Activated CD8-positive, alpha-beta T cell treated with anti-CD3 and anti-CD28 coated beads, Interleukin-2, amount 10 ng/mL, durations not matched to agents 7 days and 5 days (primary cell): ENCODE results near the gene TMEM132A. TPM values are rescaled to one million over a fixed set of nuclear protein-coding genes. Genes with fewer than 3 reads are reported as not detected.
A peak's percentile ranks its signal among the peaks of the same experiment; 100 is the strongest.
"Not testable (repeated sequence)": the region's sequence is repeated elsewhere in the genome, so short reads cannot be mapped to it uniquely, and the experiment has no call there.

Experiments
- ATAC-seq: fragments of 150-1000 bp; cut with Tn5 transposase; one replicate; pipeline ENCODE4 v1.10.0; 2021; ENCODE audit warnings: moderate library complexity
- CTCF ChIA-PET: fragments of 350-600 bp; sonication (Branson Sonifier 250); formaldehyde crosslinking; loops from one replicate; lab custom pipeline; 2021; ENCODE audit warnings: antibody characterized with exemption; lab: Charles Lee
- POLR2A ChIA-PET: fragments of 350-600 bp; sonication (Branson Sonifier 250); formaldehyde crosslinking; loops from one replicate; lab custom pipeline; 2021; ENCODE audit warnings: antibody characterized with exemption; lab: Charles Lee
- DNase-seq: peaks from one replicate; pipeline ENCODE4 v3.0.0-alpha.2; 2020
- H3K27ac Mint-ChIP-seq: one replicate; pipeline ENCODE4 v1.8.0; 2021; ENCODE audit warnings: mild to moderate bottlenecking, mixed read lengths
- H3K27me3 Mint-ChIP-seq: one replicate; pipeline ENCODE4 v1.8.0; 2021; ENCODE audit warnings: low read depth, mixed read lengths
- H3K36me3 Mint-ChIP-seq: one replicate; pipeline ENCODE4 v1.8.0; 2021; ENCODE audit warnings: low read depth, mixed read lengths
- H3K4me1 Mint-ChIP-seq: one replicate; pipeline ENCODE4 v1.8.0; 2021; ENCODE audit warnings: low read depth, mixed read lengths
- H3K4me3 Mint-ChIP-seq: one replicate; pipeline ENCODE4 v1.8.0; 2021; ENCODE audit warnings: mild to moderate bottlenecking, mixed read lengths
- H3K9me3 Mint-ChIP-seq: one replicate; pipeline ENCODE4 v1.8.0; 2022; ENCODE audit warnings: mixed read lengths; ENCODE audit not compliant: insufficient read depth
- total RNA-seq, 2 experiments: library from RNA; stranded (reverse); gene quantifications; one replicate each; pipeline ENCODE4 v1.2.3, GENCODE V29; 2021

Gene TMEM132A
- total RNA-seq, 2 experiments from 2014 or later, result 0.37 to 0.47 TPM

DNA sequence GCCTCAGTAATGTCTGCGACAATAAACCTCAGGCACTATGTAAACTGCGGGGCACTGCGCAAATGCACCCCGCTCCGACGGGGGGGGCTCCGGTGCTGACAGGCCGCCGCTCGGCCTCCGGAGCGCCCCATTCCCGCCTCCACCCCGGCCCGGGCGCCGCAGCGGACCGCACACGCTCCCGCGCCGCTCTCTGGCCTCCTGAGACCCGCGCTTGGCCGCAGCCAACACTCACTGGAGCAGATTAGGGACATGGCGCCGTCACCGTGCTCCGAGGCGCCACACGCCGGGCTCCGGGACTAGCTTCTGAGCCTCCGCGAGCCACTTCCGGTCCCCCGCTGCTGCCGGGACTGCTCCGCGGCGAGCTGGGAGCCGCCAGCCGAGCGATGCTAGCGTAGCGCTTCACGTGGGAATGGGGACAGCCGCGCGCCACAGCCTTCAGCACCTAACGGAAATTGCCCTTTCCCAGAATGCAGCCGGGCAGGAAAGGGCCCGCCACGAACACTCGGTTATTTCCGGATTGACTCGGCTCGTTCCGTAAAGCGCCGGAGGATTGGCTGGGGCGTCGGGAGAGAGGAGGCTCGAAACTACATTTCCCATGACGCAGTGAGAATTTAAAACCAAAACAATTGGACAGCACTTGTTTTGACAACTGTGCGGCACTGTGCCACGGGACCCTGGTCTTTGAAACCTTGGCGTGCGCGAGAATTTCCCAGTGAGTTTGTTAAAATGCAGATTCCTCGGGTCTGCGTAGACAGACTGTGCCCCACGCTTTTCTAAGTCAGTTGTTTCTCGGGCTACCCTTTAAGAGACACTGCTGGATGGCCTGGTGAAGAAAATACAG, 17.9 kb upstream of the TMEM132A start, which contains the start of gene PRPF19:
PRPF19 (minus strand) TSS at position 454 of the 841 bp plus-strand sequence; CDS start at position 251, 203 bp downstream.
- Mint-ChIP-seq H3K36me3 (peaks cover 27% of the 10 kb centered on the region), H3K27ac (peak within 1 kb of the TSS; percentile 89), H3K4me1 (peaks cover 48% of the 10 kb centered on the region), H3K27me3 (peaks cover 7% of the 10 kb centered on the region), H3K4me3 (peak within 1 kb of the TSS; percentile 80), H3K9me3 (no peaks in the 10 kb centered on the region)
- ATAC-seq (peak; percentile 93), DNase-seq (peak; percentile 99)
- ChIA-PET CTCF (interaction anchor here (0.9 to 5.0 kb wide), 9 partner anchors 7 to 178 kb away, joined by 3 to 35 read pairs (median 5); partner anchors contain the start of gene CD6), POLR2A (interaction anchor here (0.6 to 2.8 kb wide), 5 partner anchors 8 to 75 kb away, joined by 3 to 23 read pairs (median 4); partner anchors contain the start of gene TMEM109)

DNA sequence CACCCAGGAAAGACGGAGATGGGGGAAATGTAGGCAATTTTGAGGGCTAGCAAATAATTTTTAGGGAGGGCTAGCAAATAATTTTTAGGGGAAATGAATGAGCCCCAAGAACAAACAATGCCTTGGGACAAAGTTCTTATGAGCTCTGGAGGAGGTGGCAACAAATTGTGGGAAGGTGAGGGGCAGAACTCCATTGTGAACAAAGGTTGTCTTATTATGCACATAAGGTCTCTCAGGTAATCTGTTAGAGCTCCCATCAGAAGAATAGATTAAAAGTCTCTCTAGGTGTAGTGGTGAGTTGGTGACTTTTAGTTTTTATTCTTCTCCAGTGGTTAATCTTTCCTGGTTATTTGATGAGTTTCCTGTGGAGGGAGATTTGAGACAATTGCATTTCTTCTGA, 15.5 kb upstream of the TMEM132A start:
- H3K9me3 Mint-ChIP-seq, result no peaks in the 10 kb centered on the region
- DNase-seq (no peak), ATAC-seq (no peak)
- peaks cover 7% of the 10 kb centered on the region for H3K27me3 Mint-ChIP-seq
- no peak overlapping the region for H3K4me3 Mint-ChIP-seq
- H3K4me1 Mint-ChIP-seq, result peaks cover 54% of the 10 kb centered on the region
- H3K27ac Mint-ChIP-seq, result no peak overlapping the region
- ChIA-PET POLR2A (no interaction called here), CTCF (interaction anchor here (2.3 kb wide), 1 partner anchor 10 kb away, joined by 9 read pairs; no protein-coding TSS in a partner anchor)
- peaks cover 11% of the 10 kb centered on the region for H3K36me3 Mint-ChIP-seq

DNA sequence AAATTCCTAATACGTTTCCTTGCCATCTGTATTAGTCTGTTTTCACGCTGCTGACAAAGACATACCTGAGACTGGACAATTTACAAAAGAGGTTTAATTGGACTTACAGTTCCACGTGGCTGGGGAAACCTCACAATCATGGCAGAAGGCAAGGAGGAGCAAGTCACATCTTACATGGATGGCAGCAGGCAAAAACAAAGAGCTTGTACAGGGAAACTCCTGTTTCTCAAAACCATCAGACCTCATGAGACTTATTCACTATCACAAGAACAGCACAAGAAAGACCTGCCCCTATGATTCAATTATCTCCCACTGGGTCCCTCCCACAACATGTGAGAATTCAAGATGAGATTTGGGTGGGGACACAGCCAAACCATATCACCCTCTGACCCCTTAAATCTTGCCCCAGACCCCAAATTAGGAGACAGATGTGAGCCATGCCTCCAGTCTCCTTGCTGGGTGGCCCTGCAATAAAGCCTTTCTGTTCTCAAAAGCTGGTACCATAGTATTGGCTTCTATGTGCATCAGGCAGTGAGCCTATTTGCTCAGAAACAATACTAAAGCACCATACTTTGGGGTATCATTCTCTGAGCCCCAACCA, 14.5 kb upstream of the TMEM132A start:
- CTCF ChIA-PET, ATAC-seq, H3K4me3 Mint-ChIP-seq, H3K27ac Mint-ChIP-seq, H3K36me3 Mint-ChIP-seq, H3K9me3 Mint-ChIP-seq, POLR2A ChIA-PET, DNase-seq, H3K27me3 Mint-ChIP-seq: not testable (repeated sequence)
- H3K4me1 Mint-ChIP-seq, result peaks cover 46% of the 10 kb centered on the region

DNA sequence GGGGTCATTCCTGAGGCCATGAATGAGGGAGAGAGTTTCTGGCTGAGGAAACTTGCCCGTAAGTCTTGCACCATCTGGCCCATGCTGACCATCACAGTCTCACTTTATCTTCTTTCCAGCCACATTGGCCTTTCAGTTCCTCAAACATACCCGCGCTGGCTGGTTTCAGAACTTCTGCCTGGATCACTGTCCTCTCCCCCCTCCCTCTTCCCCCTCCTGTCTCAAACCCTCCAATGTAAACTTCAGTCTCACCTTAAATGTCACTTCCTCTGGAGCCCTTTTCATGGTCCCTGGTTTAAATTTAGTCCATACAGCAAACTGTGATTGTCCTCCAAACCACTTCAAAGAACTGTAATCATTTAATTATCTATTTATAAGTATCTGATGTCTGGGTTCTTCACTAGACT, 14.0 kb upstream of the TMEM132A start:
- peaks cover 43% of the 10 kb centered on the region for H3K4me1 Mint-ChIP-seq

DNA sequence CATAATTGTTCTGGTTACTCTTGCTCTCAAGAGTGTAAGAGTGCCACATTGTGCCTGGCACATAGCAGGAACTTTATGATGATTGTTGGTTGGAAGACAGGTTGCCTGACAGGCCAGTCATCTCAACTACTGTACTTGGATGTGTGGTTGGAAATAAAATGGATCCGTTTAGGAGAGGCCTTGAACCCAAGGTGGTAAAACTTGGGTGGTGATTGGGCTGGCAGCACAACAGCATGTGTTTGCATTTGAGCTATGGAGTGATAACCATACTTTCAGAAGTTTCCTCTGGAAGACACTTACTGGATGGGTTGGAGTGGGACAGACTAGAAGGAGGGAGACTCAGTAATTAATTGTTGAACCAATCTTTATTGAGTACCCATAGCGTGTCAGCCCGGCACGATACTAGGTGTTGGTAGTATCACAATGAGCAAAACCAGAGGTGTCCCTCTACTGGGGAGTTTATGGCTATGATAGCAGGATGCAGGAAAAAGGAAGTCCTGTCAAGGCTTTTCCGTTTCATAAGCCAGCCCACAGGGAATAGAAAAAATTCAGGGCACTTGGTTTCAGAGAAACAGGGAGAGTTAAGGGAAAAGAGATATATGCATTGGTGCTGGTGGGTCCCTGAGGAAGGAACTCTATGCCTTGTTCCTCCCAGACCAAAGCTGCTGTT, 13.4 kb upstream of the TMEM132A start:
- CTCF ChIA-PET, result interaction anchor here (3.4 kb wide), 1 partner anchor 12 kb away, joined by 27 read pairs; no protein-coding TSS in a partner anchor

More for the DNA sequence above, 14.0 kb upstream of the TMEM132A start:
- no peak overlapping the region for H3K27ac Mint-ChIP-seq
- no peak overlapping the region for H3K4me3 Mint-ChIP-seq
- CTCF ChIA-PET, result no interaction called here
- H3K36me3 Mint-ChIP-seq, result peaks cover 3% of the 10 kb centered on the region
- H3K9me3 Mint-ChIP-seq, result no peaks in the 10 kb centered on the region
- H3K27me3 Mint-ChIP-seq, result peaks cover 7% of the 10 kb centered on the region
- no peak for ATAC-seq
- no peak for DNase-seq
- POLR2A ChIA-PET, result no interaction called here

DNA sequence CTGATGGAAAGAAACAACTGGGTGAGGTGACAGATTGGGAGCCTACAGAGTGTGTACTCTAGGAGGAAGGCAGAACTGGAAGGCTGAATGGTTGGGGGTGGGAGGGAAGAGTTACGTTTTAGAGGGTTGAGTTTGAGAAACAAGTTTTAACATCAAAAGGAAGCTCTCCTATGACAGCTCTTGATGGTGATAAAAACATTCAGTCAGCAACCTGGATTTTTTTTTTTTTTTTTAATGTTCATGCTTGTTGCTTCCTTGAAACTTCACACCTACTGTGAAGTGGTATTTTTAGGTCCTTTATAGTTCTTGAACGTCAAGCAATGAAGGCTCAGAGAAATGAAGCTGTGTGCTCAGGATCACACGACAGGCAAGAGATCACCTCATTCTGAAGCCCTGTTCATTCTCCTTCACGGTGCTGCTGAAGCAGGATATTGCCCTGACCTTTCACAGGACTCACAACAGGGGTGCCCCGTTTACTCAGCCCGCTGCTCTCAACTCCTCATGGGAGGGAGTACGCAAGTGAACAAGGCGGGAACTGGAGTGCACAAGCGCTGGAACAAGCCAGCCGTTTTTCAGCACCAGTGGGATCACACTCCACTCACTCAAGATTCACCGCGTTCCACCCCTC, 11.9 kb upstream of the TMEM132A start:
- DNase-seq, result no peak
- ChIA-PET CTCF (interaction anchor here (0.8 to 4.7 kb wide), 9 partner anchors 9 to 217 kb away, joined by 3 to 31 read pairs (median 4); no protein-coding TSS in a partner anchor), POLR2A (interaction anchor here (0.6 to 0.8 kb wide), 6 partner anchors 43 to 277 kb away, joined by 3 to 4 read pairs (median 3); partner anchors contain the start of gene CD6)
- ATAC-seq, result no peak
- Mint-ChIP-seq H3K4me3 (peak overlapping the region; percentile 1), H3K36me3 (peaks cover 14% of the 10 kb centered on the region), H3K27ac (peak overlapping the region; percentile 77), H3K27me3 (peaks cover 7% of the 10 kb centered on the region), H3K9me3 (no peaks in the 10 kb centered on the region), H3K4me1 (peaks cover 50% of the 10 kb centered on the region)

More for the DNA sequence above, 13.4 kb upstream of the TMEM132A start:
- peaks cover 7% of the 10 kb centered on the region for H3K27me3 Mint-ChIP-seq
- H3K4me1 Mint-ChIP-seq, result peaks cover 45% of the 10 kb centered on the region
- no peaks in the 10 kb centered on the region for H3K9me3 Mint-ChIP-seq
- POLR2A ChIA-PET, result no interaction called here
- H3K36me3 Mint-ChIP-seq, result peaks cover 2% of the 10 kb centered on the region
- no peak overlapping the region for H3K27ac Mint-ChIP-seq
- DNase-seq (no peak), ATAC-seq (no peak)
- no peak overlapping the region for H3K4me3 Mint-ChIP-seq

DNA sequence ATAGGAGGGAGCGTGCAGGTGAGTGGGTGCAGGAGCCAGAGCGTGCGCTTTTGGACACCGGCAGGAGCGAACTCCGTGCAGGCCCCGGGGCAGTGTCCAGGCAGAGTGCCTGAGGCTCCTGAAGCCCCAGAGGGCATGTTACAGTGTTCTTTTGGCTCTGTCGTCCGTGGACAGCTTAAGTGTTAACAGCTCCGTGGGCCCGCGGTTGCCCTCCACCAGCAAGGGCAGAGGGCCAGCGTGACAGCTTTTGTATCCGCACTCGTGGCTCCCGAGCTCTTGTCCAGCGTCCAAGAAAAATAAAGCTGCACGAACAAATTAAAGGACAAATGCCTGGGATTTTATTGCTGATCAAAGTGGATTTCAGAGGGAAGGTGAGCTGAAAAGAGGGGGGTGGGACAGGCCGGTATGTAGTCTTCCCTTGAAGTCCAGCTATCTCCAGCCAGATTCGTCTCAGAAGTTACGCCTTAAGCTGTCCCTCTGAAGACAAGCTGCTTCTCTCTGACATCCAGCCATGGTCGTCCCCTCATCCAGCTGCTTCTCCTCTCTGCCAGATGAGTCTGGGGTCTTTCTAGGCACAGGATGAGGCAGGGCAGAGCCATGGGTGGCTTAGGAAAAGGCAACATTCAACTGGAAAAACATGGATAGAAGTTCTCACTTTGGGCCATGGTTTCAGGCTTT, 11.3 kb upstream of the TMEM132A start:
- Mint-ChIP-seq H3K4me1 (peaks cover 47% of the 10 kb centered on the region), H3K9me3 (no peaks in the 10 kb centered on the region), H3K27ac (peak overlapping the region; percentile 96), H3K36me3 (peaks cover 16% of the 10 kb centered on the region), H3K4me3 (peak overlapping the region; percentile 93), H3K27me3 (peaks cover 7% of the 10 kb centered on the region)
- CTCF ChIA-PET, result interaction anchor here (1.0 to 4.7 kb wide), 10 partner anchors 9 to 382 kb away, joined by 3 to 31 read pairs (median 6); partner anchors contain the start of gene VWCE
- POLR2A ChIA-PET, result interaction anchor here (0.8 to 3.1 kb wide), 6 partner anchors 7 to 1752 kb away, joined by 3 to 23 read pairs (median 4); partner anchors contain the start of genes C11orf98, CD5, CSKMT and PRPF19
- no peak for DNase-seq
- ATAC-seq, result no peak

DNA sequence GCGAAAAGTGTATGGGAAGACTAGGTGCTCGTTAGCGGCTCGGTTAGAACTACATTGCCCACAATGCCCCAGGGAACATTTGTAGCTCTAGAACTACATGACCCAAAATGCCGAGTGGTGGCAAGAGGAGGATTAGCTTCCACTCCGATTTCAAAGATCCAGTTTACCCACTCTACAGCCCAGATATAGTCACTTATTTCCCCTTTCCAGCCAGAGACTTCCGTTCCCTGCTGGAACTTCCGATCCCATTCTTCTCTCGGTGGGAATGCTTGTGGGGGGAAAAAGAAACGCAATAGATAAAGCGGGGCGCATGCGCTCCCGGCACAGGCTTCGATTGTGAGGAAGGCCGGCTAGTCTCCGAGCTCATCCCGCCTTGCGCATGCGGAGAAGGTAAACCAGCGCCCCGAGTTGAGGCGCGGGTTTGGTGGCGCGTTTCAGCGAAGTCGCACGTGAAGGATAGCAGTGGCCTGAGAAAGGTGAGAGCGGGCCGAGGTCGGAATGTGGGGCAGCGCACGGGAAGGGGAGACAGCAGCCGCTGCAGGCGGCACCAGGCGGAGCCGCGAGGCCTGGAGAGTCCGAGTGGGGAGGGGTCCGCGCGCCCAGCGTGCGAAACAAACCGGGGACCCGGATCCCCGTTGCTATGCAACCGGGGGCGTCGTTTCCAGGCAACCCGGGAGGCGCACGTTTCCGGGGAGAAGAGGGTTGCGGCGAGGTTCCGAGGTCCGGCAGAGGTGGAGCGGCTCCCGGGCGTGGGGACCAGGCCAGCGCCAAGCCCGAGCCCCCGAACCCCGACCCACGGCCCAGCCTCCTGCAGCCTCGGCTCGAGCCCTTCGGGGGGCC, 10.2 kb upstream of the TMEM132A start, which contains the start of gene TMEM109:
TMEM109 (plus strand) TSS at position 366 of the 840 bp plus-strand sequence. CDS start 5,536 bp downstream, outside the sequence.
- peaks cover 22% of the 10 kb centered on the region for H3K36me3 Mint-ChIP-seq
- peak within 1 kb of the TSS; percentile 93 for H3K4me3 Mint-ChIP-seq
- ChIA-PET POLR2A (interaction anchor here (0.6 to 3.1 kb wide), 8 partner anchors 8 to 1751 kb away, joined by 3 to 23 read pairs (median 4); partner anchors contain the start of genes C11orf98, CD5, CSKMT and PRPF19), CTCF (interaction anchor here (0.7 to 4.7 kb wide), 16 partner anchors 10 to 381 kb away, joined by 3 to 31 read pairs (median 7); partner anchors contain the start of genes TMEM132A and VWCE)
- DNase-seq (peak; percentile 92), ATAC-seq (peak; percentile 77)
- peaks cover 2% of the 10 kb centered on the region for H3K27me3 Mint-ChIP-seq
- no peaks in the 10 kb centered on the region for H3K9me3 Mint-ChIP-seq
- peaks cover 49% of the 10 kb centered on the region for H3K4me1 Mint-ChIP-seq
- peak within 1 kb of the TSS; percentile 96 for H3K27ac Mint-ChIP-seq

DNA sequence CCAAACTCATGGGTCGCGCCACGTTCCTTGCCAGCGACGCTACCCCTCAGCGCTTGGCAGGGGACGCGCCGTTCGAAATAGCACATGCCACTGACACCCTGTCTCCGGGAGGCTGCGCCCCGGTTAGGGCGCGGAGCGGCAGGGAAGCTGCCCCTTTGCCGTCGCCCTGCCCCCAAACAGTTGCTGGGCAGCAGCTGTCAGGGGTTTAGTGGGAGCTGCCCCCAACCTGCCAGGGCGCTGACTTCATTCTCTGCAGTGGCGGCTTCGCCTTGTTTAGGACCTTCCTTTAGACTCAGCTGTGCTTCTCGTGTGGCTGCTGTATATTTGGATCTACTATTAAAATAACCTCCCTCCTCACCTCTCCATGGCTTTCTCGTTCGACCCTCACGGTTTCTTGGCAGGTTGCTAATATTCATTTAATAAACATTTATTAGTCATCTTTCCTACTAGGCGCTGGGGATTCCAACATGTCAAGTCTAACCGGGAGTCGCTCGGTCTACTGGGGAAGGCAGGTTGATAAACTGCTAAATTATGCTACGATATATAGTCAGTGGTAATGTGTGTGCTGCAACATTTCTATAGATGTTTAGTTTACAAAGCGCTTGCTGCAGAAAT, 9.5 kb upstream of the TMEM132A start:
- peak; percentile 37 for ATAC-seq
- no peaks in the 10 kb centered on the region for H3K9me3 Mint-ChIP-seq
- H3K27me3 Mint-ChIP-seq, result no peaks in the 10 kb centered on the region
- peak; percentile 49 for DNase-seq
- ChIA-PET POLR2A (interaction anchor here (0.7 to 3.1 kb wide), 10 partner anchors 9 to 200 kb away, joined by 3 to 23 read pairs (median 4); partner anchors contain the start of genes PRPF19 and TMEM132A), CTCF (interaction anchor here (0.7 to 4.7 kb wide), 35 partner anchors 9 to 422 kb away, joined by 3 to 31 read pairs (median 5); partner anchors contain the start of genes PRPF19, TMEM132A and VWCE)
- H3K27ac Mint-ChIP-seq, result peak overlapping the region; percentile 93
- H3K36me3 Mint-ChIP-seq, result peaks cover 22% of the 10 kb centered on the region
- peaks cover 49% of the 10 kb centered on the region for H3K4me1 Mint-ChIP-seq
- H3K4me3 Mint-ChIP-seq, result peak overlapping the region; percentile 93
